T-helper 1 cell treated with Interleukin-12 subunit alpha and Interleukin-12 subunit beta and Interleukin-4 antibody, amounts not matched to agents 30 μg/mL and 1 μg/mL, for 36 hours (primary cell): Measurements from ENCODE around the gene MAN1A1.

Experiments used
- H3K27ac Mint-ChIP-seq: one replicate; pipeline ENCODE4 v1.8.0; 2021; ENCODE audit warnings: mild to moderate bottlenecking, mixed read lengths
- H3K27me3 Mint-ChIP-seq: one replicate; pipeline ENCODE4 v1.8.0; 2021; ENCODE audit warnings: low read depth, mixed read lengths
- H3K36me3 Mint-ChIP-seq: one replicate; pipeline ENCODE4 v1.8.0; 2021; ENCODE audit warnings: low read depth, mixed read lengths
- H3K4me1 Mint-ChIP-seq: one replicate; pipeline ENCODE4 v1.8.0; 2021; ENCODE audit warnings: low read depth, mixed read lengths
- H3K4me3 Mint-ChIP-seq: one replicate; pipeline ENCODE4 v1.8.0; 2021; ENCODE audit warnings: mild to moderate bottlenecking, moderate library complexity, mixed read lengths
- H3K9me3 Mint-ChIP-seq: one replicate; pipeline ENCODE4 v1.8.0; 2021; ENCODE audit warnings: mixed read lengths

The MAN1A1 gene

DNA sequence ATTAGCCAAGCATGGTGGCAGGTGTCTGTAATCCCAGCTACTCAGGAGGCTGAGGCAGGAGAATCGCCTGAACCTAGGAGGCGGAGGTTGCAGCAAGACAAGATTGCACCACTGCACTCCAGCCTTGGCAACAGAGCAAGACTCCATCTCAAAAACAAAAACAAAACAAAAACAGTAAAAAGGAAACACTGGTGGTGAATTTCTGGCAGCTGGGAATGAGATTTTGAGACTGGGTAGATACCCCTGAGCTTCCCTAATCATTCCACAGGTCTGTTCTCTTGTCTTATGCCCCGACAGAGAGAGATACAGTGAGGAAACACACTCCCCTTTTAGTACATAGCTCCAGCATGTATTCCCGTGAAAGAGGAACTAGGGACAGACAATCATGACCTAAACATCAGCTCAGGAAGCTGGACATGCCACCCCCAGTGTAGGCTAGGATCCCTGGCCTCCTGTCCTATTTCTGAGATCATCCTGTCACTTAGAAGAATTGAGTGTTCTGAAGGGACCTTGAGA is 9.6 kb downstream of the MAN1A1 start:
- Mint-ChIP-seq H3K4me1 (peaks cover 46% of the 10 kb centered on the region), H3K36me3 (peaks cover 24% of the 10 kb centered on the region), H3K4me3 (no peak overlapping the region), H3K9me3 (no peaks in the 10 kb centered on the region), H3K27me3 (no peaks in the 10 kb centered on the region), H3K27ac (peak overlapping the region; percentile 29)

DNA sequence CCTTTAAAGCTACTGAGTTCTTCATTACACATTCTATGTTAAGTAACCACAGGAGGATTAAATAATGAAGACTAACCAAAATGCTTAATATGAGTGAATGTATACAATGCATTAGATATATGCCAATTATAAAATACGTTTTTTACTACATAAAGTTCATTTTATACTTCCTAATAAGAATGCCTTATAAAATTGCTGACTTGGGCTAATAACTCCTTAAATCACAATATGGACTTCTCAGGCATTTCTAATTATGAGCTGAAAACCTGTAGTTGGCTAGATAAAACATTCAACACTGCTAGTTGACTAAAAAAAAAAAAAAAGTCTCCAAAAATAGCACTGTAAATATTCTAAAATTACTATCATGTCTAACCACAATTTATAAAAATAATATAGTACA is 11.8 kb downstream of the MAN1A1 start:
- Mint-ChIP-seq H3K27me3 (no peaks in the 10 kb centered on the region), H3K9me3 (no peaks in the 10 kb centered on the region), H3K36me3 (peaks cover 21% of the 10 kb centered on the region), H3K27ac (no peak overlapping the region), H3K4me1 (peaks cover 36% of the 10 kb centered on the region), H3K4me3 (no peak overlapping the region)

DNA sequence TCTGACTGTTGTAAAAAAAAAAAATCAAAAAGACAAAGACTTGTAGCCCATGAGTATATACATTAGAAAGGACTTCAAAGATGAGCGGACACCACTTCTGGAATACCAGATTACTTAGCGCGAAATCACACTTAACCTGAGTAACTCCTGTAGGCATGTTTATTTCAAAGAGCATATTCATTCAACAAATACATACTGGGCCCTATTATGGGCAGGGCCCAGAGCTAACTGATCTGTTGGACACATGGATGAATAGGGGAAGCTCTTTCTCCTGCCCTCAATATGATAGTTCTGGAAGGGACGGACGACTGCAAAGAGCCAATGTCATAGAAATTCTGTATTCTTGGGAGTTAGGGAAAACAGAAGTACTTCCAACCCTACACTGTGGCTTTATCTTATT is 12.3 kb downstream of the MAN1A1 start:
- Mint-ChIP-seq H3K27me3 (no peaks in the 10 kb centered on the region), H3K27ac (no peak overlapping the region), H3K9me3 (no peaks in the 10 kb centered on the region), H3K4me1 (peaks cover 35% of the 10 kb centered on the region), H3K4me3 (no peak overlapping the region), H3K36me3 (peaks cover 20% of the 10 kb centered on the region)

DNA sequence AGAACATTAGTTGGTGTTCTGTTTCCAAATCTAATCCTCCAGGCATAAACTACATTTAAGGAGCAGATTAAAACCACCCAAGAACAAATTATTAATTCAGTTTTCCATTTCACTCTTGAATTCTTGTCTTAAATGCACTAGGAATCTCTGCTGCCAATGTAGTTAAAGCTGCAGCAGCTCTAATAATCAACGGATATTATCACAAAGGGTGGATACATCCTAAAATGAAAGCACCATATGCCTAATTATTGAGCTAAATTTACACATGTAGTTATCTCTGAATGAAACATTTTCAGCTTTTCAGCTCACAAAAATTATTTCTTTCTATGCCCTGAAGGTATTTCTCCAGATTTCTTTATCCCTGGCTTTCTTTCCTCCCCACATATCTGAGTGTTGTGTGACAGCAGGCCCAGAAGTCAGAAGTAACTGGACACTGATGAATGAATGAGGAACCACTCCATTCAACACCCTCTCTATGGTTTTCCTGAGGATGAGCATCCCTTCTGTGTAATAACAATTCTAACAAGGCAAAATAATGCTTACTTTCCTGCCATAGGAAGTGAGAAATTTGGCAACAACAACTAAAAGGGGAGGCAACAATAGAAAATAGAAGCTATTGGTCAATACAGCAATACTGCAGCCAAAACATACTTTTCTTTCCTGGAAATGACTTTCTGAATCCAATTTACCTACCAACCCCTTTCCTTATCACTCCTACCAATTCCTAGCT is 14.9 kb downstream of the MAN1A1 start:
- no peak overlapping the region for H3K4me3 Mint-ChIP-seq
- no peaks in the 10 kb centered on the region for H3K9me3 Mint-ChIP-seq
- no peak overlapping the region for H3K27ac Mint-ChIP-seq
- peaks cover 15% of the 10 kb centered on the region for H3K36me3 Mint-ChIP-seq
- no peaks in the 10 kb centered on the region for H3K27me3 Mint-ChIP-seq
- peaks cover 41% of the 10 kb centered on the region for H3K4me1 Mint-ChIP-seq

DNA sequence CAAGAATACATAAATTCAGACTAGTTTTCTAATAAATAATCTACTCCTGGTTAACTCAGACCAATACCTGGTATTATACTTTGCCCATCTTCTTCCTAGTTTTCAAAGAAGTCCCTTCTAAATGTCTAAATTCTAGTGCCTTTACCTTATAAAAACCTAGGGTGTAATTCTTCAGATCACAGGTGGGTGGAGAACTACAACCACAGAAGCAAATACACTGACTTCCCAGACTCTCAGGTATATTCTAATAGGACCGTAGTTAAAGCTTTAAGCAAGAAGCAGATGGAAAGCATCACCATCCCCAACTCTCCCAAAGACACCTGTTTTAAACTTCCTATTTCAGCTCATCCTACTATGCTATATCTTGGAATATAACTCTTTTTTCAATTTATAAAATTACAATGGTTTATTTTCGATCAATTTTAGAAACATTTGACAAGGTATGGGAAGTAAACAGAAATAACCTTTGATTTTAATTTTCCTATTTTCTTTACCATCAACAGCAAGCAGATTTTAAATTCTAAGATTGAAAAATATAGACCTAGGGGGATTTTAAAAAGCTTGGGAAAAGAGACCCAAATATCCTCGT is 15.8 kb downstream of the MAN1A1 start:
- Mint-ChIP-seq H3K9me3 (no peaks in the 10 kb centered on the region), H3K27ac (no peak overlapping the region), H3K4me3 (no peak overlapping the region), H3K36me3 (peaks cover 10% of the 10 kb centered on the region), H3K4me1 (peaks cover 37% of the 10 kb centered on the region), H3K27me3 (no peaks in the 10 kb centered on the region)

DNA sequence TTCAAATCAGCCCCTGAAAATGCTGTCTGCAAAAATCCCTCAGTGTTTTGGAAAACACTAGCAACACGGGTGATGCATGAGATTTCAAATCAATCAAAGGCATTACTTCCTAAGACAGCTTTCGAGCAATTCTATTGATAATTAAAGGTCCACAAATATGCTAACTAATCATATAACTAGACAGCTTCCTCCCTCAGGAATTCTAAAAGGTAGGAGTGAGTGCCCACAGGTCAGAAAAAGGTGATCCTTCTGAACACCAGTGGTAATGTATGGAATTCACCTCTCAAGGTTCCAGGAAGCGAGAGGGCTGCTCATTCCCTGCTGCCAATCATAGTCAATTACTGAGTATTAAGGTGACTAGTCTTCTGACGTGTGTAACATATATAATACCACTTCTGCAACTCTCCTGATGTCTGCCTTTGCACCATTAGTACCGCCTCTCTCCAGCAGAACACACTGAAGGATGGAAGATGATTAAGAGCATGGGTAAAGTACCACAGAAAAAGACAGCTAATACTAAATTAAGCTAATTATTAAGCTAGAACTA is 16.4 kb downstream of the MAN1A1 start:
- Mint-ChIP-seq H3K4me3 (no peak overlapping the region), H3K27me3 (no peaks in the 10 kb centered on the region), H3K27ac (no peak overlapping the region), H3K9me3 (no peaks in the 10 kb centered on the region), H3K36me3 (peaks cover 5% of the 10 kb centered on the region), H3K4me1 (peaks cover 35% of the 10 kb centered on the region)

DNA sequence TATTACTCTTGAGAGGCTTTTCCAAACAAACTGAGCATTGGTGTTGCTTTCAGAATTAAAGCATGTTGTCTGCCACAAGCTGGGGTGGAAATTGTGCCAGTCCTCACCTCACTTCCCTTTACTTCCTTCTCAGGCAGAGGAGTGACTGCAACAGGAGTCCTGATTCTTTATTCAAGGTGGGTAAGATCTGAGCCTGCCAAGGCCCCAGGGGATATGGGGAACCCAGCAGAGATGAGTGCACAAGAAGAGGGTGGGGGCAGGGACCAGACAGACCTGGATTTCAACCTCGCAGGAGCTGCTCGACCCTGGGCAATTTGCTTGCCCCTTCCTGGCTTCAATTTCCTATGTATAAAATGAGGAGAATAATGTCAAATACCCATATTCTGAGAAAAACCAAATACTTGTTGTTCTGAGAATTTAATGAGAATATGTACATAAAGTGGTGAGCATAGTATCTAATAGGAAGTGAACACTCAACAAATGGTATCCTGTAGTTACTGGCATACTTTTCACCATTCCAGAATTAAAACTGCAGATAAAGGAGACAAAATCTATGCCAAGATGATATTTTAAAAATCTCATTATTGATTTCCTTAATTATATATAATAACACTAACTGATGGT is 17.8 kb downstream of the MAN1A1 start:
- H3K4me3 Mint-ChIP-seq: no peak overlapping the region
- H3K27me3 Mint-ChIP-seq: no peaks in the 10 kb centered on the region
- no peak overlapping the region for H3K27ac Mint-ChIP-seq
- H3K36me3 Mint-ChIP-seq: peaks cover 1% of the 10 kb centered on the region
- H3K9me3 Mint-ChIP-seq: no peaks in the 10 kb centered on the region
- peaks cover 29% of the 10 kb centered on the region for H3K4me1 Mint-ChIP-seq

DNA sequence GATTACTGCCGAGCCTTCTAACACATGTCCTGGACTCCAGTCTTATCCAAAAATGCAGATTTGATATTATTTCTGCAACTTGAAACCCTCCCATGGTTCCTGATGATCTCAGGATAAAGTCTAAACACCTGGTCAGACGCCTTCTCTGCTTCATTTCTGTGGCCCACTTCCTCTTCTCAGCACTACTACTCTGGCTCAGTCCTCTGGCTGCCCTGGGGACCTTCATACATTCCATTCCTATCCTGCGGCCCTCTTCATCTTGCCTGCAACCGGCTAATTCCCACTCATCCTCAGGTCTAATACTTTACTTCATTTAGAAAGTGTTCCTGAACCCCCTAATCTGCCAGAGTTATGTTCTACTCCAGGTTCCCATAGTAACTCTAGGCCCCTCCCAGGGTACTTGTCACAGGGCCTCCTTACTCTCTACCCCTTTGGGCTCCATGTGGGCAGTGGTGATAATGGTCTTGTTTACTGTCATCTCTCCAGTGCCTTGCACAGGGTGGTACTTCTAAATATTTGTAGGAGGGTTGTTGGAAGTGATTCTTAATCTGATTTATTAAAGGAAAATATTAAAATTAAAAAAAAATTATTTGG is 18.9 kb downstream of the MAN1A1 start:
- Mint-ChIP-seq H3K27ac (no peak overlapping the region), H3K4me1 (peaks cover 32% of the 10 kb centered on the region), H3K36me3 (peaks cover 6% of the 10 kb centered on the region), H3K9me3 (no peaks in the 10 kb centered on the region), H3K4me3 (no peak overlapping the region), H3K27me3 (no peaks in the 10 kb centered on the region)

DNA sequence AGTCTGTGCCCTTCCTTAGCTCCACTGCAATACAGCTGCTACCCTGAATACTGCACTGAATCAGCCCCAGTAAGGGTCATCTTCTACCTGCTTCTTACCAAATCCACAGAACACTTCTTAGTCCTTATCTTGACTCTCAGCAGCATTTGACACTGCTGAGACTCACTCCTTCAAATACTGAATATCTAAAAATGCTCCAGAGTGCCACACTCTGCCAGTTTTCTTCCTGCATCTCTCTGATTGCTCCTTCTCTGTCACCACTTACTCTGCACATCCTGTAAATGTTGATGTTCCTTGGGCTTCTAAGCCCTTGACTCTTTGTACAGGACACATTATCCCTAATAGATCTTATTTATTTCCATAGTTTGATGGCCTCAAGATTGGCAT is 19.8 kb downstream of the MAN1A1 start:
- H3K9me3 Mint-ChIP-seq: no peaks in the 10 kb centered on the region
- peaks cover 8% of the 10 kb centered on the region for H3K36me3 Mint-ChIP-seq
- peaks cover 29% of the 10 kb centered on the region for H3K4me1 Mint-ChIP-seq
- H3K4me3 Mint-ChIP-seq: no peak overlapping the region
- H3K27me3 Mint-ChIP-seq: no peaks in the 10 kb centered on the region
- no peak overlapping the region for H3K27ac Mint-ChIP-seq

DNA sequence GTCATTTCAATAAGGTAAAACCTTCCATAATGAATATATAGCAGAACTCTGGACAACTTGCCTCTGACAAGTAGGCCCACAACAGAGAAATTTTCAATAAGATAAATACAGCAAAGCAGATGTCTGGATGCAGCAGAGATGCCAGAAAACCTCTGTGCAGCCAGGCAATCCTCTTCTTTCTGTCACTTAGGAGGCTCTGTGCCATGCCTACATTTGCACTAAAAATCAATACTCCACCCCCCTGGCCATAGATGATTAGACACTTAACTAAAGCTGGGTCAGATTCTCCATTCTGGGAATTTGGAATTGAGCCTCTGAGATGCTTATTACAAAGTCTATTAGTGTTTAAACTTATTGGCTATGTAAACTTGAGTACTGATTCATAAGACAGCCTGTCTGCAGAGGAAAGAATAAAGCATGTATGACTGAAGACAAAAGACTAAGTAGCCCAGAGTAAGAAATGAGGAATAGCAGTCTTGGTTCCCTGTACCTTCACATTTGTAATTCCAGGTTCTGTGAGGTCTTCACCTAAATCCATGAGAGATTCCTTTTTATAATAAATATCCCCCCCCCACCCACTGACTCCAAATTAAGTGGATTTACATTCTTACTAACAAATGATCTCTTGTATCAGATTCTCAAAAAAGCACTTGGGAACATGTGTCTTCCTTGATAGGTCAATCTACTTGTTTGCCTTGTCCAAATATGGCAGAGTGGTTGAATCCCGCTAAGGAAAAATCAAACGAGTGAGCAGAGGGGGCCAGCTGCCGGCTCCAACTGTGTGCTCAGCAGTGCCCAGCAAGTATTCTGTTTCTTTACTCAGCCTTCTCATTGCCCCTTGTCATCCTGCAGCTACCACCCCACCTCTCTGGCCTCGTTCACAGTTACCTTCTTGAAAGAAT is 20.4 kb downstream of the MAN1A1 start:
- Mint-ChIP-seq H3K36me3 (peaks cover 8% of the 10 kb centered on the region), H3K4me3 (no peak overlapping the region), H3K4me1 (peaks cover 30% of the 10 kb centered on the region), H3K9me3 (no peaks in the 10 kb centered on the region), H3K27ac (no peak overlapping the region), H3K27me3 (no peaks in the 10 kb centered on the region)

DNA sequence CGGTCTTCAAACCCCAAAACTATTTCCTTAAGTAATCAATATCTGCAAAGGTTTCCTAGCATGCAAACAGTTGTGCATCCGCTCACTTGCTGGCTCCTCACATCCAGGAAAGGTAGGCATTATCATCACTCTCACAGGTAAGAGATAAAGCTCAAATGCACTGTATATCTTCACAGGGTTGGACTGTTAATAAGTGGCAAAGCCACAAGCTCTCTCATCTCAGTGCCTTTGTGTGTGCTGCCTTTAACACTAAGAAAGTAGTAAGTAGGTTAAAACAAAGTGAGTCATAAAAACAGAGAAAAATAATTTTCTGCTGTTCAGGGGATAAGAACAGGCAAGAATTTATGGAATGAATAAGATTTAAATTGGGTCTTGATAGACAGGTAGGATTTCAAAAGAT is 21.3 kb downstream of the MAN1A1 start:
- Mint-ChIP-seq H3K27me3 (no peaks in the 10 kb centered on the region), H3K27ac (no peak overlapping the region), H3K4me1 (peaks cover 33% of the 10 kb centered on the region), H3K9me3 (no peaks in the 10 kb centered on the region), H3K4me3 (no peak overlapping the region), H3K36me3 (peaks cover 13% of the 10 kb centered on the region)

DNA sequence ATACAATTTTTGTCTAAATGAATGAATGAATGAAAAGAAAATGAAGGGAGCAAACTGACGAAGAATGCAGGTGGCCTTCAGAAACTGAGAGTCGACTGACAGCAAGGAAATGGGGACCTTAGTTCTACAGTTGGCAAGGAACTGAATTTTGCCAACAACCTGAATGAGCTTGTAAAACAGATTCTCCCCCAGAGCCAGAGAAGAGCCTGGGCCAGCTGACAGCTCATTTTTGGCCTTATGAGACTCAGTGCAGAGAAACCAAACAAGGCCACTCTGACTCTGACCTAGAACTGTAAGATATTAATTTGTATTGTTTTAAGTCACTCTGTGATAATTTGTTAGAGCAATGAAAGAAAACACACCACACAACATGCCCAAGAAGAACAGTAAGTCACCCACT is 21.8 kb downstream of the MAN1A1 start:
- Mint-ChIP-seq H3K4me1 (peaks cover 37% of the 10 kb centered on the region), H3K27me3 (no peaks in the 10 kb centered on the region), H3K36me3 (peaks cover 13% of the 10 kb centered on the region), H3K9me3 (no peaks in the 10 kb centered on the region), H3K27ac (no peak overlapping the region), H3K4me3 (no peak overlapping the region)

DNA sequence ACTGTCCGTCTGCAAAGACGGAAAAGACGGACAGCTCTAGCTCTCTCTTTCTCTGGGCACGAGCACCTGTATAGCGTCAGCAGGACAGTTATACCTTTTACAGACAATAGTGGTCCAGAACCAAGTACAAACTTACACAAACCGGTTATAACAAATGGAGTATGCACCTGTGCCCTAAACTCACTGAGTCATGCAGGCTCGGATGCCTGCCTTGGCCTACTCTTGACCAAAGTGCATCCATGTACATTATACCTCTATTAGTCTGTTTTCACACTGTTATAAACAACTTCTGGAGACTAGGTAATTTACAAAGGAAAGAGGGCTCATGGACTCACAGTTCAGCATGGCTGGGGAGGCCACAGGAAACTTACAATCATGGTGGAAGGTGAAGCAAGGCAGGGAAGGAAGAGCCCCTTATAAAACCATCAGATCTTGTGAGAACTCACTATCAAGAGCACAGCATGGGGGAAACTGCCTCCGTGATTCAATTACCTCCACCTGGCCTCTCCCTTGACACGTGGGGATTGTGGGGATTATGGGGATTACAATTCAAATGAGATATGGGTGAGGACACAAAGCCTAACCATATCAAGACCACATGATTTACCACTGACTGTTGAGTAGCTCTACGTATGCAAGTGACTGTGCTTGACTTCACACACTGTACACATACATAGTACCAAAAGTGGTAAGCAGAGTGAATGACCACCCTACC is 23.1 kb downstream of the MAN1A1 start:
- H3K27ac Mint-ChIP-seq: no peak overlapping the region

More for the DNA sequence above, 23.1 kb downstream of the MAN1A1 start:
- peaks cover 13% of the 10 kb centered on the region for H3K36me3 Mint-ChIP-seq
- H3K27me3 Mint-ChIP-seq: no peaks in the 10 kb centered on the region
- H3K9me3 Mint-ChIP-seq: no peaks in the 10 kb centered on the region
- H3K4me3 Mint-ChIP-seq: no peak overlapping the region
- peaks cover 43% of the 10 kb centered on the region for H3K4me1 Mint-ChIP-seq
